ENCODE results near the gene BCAT1.
A peak's percentile ranks its signal among the peaks of the same experiment; 100 is the strongest.
"Not testable (repeated sequence)": the region's sequence is repeated elsewhere in the genome, so short reads cannot be mapped to it uniquely, and the experiment has no call there.

BCAT1 gene

DNA sequence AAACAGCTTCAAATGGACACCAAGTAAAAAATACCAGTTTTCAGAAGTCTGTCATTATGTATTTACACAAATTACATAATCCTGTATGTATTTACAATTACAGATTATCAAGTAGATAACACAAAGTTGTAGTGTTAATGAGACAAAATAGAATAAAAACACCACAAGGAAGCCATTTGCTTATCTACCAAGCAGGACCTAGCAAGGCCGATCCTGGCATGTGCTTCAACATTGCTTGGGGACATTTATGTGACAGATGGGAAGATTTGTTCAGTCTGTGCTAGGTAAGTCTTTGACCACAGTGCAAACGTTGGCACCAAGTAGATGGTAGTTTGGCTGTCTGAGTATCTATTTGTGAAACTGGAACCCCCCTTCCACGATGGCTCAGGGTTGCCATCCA lies 35.8 kb downstream of the BCAT1 start:
- Histone ChIP-seq H3K79me2 (ENCODE audit: insufficient read depth, low read length) (peaks cover 80% of the 10 kb centered on the region), H3K9me3 (ENCODE audit: insufficient read depth, low read length, severe bottlenecking) (no peaks in the 10 kb centered on the region)

DNA sequence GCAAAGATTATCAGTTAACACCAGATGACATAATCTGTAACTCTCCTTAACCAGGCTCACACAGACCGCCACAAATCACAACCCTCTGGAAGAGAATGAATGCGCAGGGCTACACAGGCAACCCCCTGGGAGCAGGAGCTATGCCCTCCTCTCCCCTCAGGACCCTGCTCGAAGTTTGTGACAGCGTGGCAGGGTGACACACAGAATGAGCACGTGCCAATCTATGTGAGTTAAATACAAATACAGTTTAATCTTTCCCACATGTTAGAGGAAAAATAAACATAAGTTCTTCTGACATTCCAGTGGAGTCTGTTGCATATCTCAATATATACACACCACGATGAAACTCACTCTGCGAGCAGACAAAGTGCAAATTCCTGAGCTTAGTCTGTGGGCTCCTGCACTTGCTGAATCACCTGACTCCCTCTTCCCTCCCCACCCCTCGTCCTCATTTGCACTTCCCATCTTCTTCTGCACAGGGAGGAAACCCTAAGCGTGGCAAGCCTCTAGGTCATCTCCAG lies 37.6 kb downstream of the BCAT1 start:
- Histone ChIP-seq H3K9me3 (ENCODE audit: insufficient read depth, low read length, severe bottlenecking) (no peaks in the 10 kb centered on the region), H3K27ac (ENCODE audit: low read length) (no peak overlapping the region), H3K4me2 (ENCODE audit: insufficient read depth, low read length) (no peak overlapping the region), H3K36me3 (ENCODE audit: insufficient read depth, low read length) (peaks cover 7% of the 10 kb centered on the region; the same call in 1 of the 2 replicates), H3K4me3 (ENCODE audit: low read depth in 1 of 2, low read length in 2 of 2) (no peak overlapping the region), H3K79me2 (ENCODE audit: insufficient read depth, low read length) (peaks cover 74% of the 10 kb centered on the region), H3K9ac (ENCODE audit: low read depth, low read length) (no peak overlapping the region), H4K20me1 (ENCODE audit: insufficient read depth, low read length) (peaks cover 13% of the 10 kb centered on the region; the same call in 1 of the 2 replicates), H2AFZ (ENCODE audit: low read depth, low read length) (no peak overlapping the region), H3K4me1 (ENCODE audit: insufficient read depth, low read length) (no peaks in the 10 kb centered on the region), H3K27me3 (ENCODE audit: insufficient read depth, low read length, poor library complexity) (no peaks in the 10 kb centered on the region)
- DNase-seq (no peak), ATAC-seq (ENCODE audit: insufficient read depth, low read depth) (0 out of 3 replicates have a peak, but pooled peaks have one; percentile 38)
- TF ChIP-seq EZH2 (IDR thresholded peaks at IDR 0.05; ENCODE audit: borderline replicate concordance, low read depth, low read length, severe bottlenecking), result no peak

More for the DNA sequence above, 35.8 kb downstream of the BCAT1 start:
- ATAC-seq (ENCODE audit: insufficient read depth, low read depth), result no peak
- no peak for TF ChIP-seq EZH2 (IDR thresholded peaks at IDR 0.05; ENCODE audit: borderline replicate concordance, low read depth, low read length, severe bottlenecking)
- TF ChIP-seq, protein P1, sequence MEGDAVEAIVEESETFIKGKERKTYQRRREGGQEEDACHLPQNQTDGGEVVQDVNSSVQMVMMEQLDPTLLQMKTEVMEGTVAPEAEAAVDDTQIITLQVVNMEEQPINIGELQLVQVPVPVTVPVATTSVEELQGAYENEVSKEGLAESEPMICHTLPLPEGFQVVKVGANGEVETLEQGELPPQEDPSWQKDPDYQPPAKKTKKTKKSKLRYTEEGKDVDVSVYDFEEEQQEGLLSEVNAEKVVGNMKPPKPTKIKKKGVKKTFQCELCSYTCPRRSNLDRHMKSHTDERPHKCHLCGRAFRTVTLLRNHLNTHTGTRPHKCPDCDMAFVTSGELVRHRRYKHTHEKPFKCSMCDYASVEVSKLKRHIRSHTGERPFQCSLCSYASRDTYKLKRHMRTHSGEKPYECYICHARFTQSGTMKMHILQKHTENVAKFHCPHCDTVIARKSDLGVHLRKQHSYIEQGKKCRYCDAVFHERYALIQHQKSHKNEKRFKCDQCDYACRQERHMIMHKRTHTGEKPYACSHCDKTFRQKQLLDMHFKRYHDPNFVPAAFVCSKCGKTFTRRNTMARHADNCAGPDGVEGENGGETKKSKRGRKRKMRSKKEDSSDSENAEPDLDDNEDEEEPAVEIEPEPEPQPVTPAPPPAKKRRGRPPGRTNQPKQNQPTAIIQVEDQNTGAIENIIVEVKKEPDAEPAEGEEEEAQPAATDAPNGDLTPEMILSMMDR (IDR thresholded peaks at IDR 0.05; ENCODE audit: borderline replicate concordance, extremely low read depth, low read length, poor library complexity, severe bottlenecking), result no peak
- Histone ChIP-seq H3K36me3 (ENCODE audit: insufficient read depth, low read length) (peaks cover 7% of the 10 kb centered on the region; the same call in 1 of the 2 replicates), H3K4me2 (ENCODE audit: insufficient read depth, low read length) (no peak overlapping the region), H4K20me1 (ENCODE audit: insufficient read depth, low read length) (peaks cover 18% of the 10 kb centered on the region; the same call in 1 of the 2 replicates), H2AFZ (ENCODE audit: low read depth, low read length) (no peak overlapping the region), H3K4me1 (ENCODE audit: insufficient read depth, low read length) (no peaks in the 10 kb centered on the region), H3K27me3 (ENCODE audit: insufficient read depth, low read length, poor library complexity) (no peaks in the 10 kb centered on the region), H3K27ac (ENCODE audit: low read length) (peak overlapping the region; percentile 12; the same call in 1 of the 2 replicates), H3K9ac (ENCODE audit: low read depth, low read length) (no peak overlapping the region), H3K4me3 (ENCODE audit: low read depth in 1 of 2, low read length in 2 of 2) (no peak overlapping the region)
- no peak for DNase-seq

DNA sequence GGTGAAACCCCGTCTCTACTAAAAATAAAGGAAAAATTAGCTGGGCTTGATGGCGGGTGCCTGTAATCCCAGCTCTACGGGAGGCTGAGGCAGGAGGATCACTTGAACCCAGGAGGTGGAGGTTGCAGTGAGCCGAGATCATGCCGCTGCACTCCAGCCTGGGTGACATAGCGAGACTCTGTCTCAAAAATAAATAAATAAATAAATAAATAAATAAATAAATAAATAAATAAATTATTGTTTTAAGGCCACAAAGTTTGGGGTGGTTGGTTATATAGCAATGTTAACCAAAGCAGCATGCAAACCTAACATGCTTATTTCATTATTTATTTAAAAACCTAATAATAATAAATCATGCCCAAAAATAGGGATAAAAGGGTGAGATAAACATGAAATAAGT lies 38.7 kb downstream of the BCAT1 start:
- not testable (repeated sequence) for H3K9me3 ChIP-seq (ENCODE audit: insufficient read depth, low read length, severe bottlenecking); H3K4me1 ChIP-seq (ENCODE audit: insufficient read depth, low read length); ATAC-seq (ENCODE audit: insufficient read depth, low read depth); H3K4me3 ChIP-seq (ENCODE audit: low read depth in 1 of 2, low read length in 2 of 2); H3K27ac ChIP-seq (ENCODE audit: low read length); H3K9ac ChIP-seq (ENCODE audit: low read depth, low read length); H3K27me3 ChIP-seq (ENCODE audit: insufficient read depth, low read length, poor library complexity); H2AFZ ChIP-seq (ENCODE audit: low read depth, low read length); H4K20me1 ChIP-seq (ENCODE audit: insufficient read depth, low read length); DNase-seq; H3K4me2 ChIP-seq (ENCODE audit: insufficient read depth, low read length); H3K36me3 ChIP-seq (ENCODE audit: insufficient read depth, low read length)
- H3K79me2 ChIP-seq (ENCODE audit: insufficient read depth, low read length), result peaks cover 74% of the 10 kb centered on the region

DNA sequence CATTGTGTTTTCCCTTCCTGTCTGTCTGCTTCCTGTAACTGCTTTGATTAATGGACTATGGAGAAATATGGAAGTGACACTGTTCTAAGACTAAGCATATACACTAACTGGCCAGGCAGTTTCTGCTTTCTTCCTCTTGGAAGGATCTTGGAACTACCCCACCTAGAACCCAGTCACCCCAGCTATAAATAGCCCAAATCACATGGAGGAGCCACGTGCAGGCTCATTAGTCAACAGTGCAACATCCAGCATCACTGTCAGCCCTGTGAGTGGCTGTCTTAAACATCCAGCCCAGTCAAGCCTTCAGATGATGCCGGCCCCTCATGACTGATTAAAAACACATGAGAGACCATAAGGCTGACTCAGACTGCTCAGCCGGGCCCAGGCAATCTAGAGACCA lies 39.2 kb downstream of the BCAT1 start:
- H3K4me2 ChIP-seq (ENCODE audit: insufficient read depth, low read length), result no peak overlapping the region
- no peak overlapping the region for H2AFZ ChIP-seq (ENCODE audit: low read depth, low read length)
- DNase-seq (no peak), ATAC-seq (ENCODE audit: insufficient read depth, low read depth) (peak; percentile 27; the same call in 1 of the 3 replicates)
- H3K27me3 ChIP-seq (ENCODE audit: insufficient read depth, low read length, poor library complexity), result no peaks in the 10 kb centered on the region
- no peak for TF ChIP-seq EZH2 (IDR thresholded peaks at IDR 0.05; ENCODE audit: borderline replicate concordance, low read depth, low read length, severe bottlenecking)
- TF ChIP-seq, protein P1 (IDR thresholded peaks at IDR 0.05; ENCODE audit: borderline replicate concordance, extremely low read depth, low read length, poor library complexity, severe bottlenecking), result no peak
- H3K4me3 ChIP-seq (ENCODE audit: low read depth in 1 of 2, low read length in 2 of 2), result no peak overlapping the region
- H3K9me3 ChIP-seq (ENCODE audit: insufficient read depth, low read length, severe bottlenecking), result no peaks in the 10 kb centered on the region
- H3K79me2 ChIP-seq (ENCODE audit: insufficient read depth, low read length), result peaks cover 77% of the 10 kb centered on the region
- H4K20me1 ChIP-seq (ENCODE audit: insufficient read depth, low read length), result peaks cover 9% of the 10 kb centered on the region; the same call in 1 of the 2 replicates
- no peaks in the 10 kb centered on the region for H3K4me1 ChIP-seq (ENCODE audit: insufficient read depth, low read length)
- peaks cover 7% of the 10 kb centered on the region; the same call in 1 of the 2 replicates for H3K36me3 ChIP-seq (ENCODE audit: insufficient read depth, low read length)
- H3K9ac ChIP-seq (ENCODE audit: low read depth, low read length), result no peak overlapping the region
- 0 out of 2 replicates have a peak overlapping the region, but pooled peaks have one; percentile 5 for H3K27ac ChIP-seq (ENCODE audit: low read length)

Measured in DND-41 (cell line).